HG03565 (cell line): ENCODE measurements around the gene RTBDN.
"Not testable (repeated sequence)": the region's sequence is repeated elsewhere in the genome, so short reads cannot be mapped to it uniquely, and the experiment has no call there.

ENCODE experiments used
- ATAC-seq: cut with Tn5 transposase; IDR thresholded peaks from one replicate; pipeline ENCODE4 v1.9.1; 2021; ENCODE audit warnings: mild to moderate bottlenecking, moderate library complexity; ENCODE audit not compliant: unreplicated experiment

Gene RTBDN

DNA sequence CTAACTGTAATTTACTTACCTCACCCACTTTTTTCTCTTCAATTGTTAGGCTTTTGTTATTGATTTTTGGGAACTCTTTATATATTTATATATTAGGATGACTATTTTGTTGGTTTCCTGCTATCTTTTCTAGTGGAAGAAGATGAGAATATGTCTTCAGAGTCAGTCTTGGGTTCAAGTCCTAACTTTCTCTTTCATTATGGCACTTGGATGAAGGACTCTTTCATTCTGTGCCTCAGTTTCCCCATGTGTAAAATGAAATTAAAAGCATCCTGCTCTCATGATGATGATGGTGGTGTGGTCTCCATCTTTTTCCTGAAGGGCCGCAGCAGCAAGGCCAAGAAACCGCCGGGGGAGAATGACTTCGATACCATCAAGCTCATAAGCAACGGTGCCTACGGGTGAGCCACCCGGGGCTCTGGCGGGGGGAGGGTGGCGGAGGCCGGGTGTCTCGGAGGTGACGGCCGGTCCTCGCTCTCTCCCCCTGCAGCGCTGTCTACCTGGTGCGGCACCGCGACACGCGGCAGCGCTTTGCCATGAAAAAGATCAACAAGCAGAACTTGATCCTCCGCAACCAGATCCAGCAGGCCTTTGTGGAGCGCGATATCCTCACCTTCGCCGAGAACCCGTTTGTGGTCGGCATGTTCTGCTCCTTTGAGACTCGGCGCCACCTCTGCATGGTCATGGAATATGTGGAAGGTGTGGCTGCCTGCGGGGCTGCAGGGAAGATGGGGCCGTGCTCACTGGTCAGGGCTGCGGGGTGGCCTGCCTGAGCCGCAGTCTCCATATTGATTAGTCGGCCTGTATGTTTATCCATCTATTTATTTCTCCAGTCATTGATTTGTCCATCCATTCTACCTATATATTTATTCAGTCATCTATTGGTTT is 23.9 kb upstream of the RTBDN start:
- no peak for ATAC-seq

- ATAC-seq = no peak
These were observed 22.3 kb upstream of the RTBDN start for GRCh38 chr19:12856653-12857052.

DNA sequence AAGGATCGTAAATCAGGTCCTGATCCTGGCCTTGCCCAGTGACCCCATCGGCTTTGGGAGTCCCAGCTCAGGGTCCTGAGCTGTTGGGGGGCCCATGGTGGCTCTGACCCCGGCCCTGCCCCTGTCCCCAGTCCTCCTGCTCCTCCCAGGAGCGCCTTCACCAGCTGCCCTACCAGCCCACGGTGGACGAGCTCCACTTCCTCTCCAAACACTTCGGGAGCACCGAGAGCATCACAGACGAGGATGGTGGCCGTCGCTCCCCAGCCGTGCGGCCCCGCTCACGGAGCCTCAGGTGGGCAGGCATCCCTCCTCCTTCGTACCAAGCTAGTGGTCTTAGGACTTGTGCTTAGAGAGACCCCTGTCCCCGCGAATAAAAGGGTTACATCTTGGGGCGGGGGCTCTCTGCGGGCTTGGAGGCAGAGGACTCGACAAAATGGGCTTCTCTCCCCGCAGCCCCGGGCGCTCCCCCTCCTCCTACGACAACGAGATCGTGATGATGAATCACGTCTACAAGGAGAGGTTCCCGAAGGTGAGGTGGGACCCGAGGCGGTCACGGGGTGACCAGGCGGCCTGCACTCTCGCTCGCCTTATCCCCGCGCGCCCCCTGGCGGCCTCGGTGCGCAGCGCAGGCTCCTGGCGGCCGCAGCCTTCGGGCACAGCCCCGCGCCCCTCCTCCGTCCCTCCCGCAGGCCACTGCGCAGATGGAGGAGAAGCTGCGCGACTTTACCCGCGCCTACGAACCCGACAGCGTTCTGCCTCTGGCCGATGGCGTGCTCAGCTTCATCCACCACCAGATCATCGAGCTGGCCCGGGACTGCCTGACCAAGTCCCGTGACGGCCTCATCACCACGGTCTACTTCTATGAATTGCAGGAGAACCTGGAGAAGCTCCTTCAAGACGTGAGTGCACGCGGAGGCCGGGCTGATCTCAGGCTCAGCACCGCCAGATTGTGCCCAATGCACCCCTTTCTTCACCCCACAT is 13.1 kb upstream of the RTBDN start:
- peak; percentile 65 for ATAC-seq

DNA sequence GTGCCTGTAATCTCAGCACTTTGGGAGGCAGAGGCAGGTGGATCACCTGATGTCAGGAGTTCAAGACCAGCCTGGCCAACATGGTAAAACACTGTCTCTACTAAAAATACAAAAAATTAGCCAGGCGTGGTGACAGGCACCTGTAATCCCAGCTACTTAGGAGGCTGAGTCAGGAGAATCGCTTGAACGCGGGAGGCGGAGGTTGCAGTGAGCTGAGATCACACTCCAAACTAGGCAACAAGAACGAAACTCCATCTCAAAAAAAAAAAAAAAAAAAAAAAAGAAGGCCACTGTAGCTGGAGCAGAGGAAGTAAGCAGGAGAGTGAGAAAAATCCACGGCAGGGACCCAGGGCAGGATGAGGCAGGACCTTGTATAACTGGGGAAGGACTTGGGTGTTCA is 12.2 kb upstream of the RTBDN start:
- not testable (repeated sequence) for ATAC-seq

- ATAC-seq = no peak
These were observed 9.8 kb upstream of the RTBDN start for GRCh38 chr19:12843999-12844732.

DNA sequence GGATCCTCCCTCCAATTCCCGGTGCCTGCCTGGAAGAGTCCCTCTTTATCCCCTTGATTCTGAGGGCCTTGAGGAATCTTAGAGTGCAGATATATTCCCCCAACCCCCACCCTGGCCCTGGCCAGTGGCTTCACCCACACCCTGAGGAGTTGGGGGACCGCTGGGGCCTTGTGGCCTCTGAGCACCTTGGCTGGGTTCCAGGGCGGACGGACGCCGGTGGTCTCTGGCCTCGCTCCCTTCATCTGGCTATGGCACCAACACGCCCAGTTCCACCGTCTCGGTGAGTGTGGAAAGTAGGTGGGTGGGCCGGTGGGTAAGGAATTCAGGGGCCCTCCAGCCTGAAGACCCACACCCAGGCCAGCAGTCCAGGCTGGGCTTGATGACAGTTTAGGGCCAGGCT is 8.9 kb upstream of the RTBDN start:
- no peak for ATAC-seq

DNA sequence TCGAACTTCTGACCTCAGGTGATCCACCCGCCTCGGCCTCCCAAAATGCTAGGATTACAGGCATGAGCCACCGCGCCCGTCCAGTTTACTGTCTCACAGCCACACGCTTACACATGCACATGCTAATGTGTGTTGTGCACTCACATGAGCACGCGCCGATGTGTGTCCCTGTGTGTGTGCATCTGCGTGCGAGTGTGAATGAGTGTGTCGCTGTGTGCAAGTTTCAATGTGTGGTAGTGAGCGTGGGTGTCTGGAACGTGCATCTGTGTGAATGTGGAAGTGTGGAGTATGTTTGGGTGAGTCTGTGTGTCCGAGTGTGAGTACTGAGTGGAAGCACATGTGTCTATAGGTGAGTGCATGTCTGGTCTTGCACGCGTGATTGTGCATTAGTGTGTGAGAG is 8.1 kb upstream of the RTBDN start:
- ATAC-seq = no peak

DNA sequence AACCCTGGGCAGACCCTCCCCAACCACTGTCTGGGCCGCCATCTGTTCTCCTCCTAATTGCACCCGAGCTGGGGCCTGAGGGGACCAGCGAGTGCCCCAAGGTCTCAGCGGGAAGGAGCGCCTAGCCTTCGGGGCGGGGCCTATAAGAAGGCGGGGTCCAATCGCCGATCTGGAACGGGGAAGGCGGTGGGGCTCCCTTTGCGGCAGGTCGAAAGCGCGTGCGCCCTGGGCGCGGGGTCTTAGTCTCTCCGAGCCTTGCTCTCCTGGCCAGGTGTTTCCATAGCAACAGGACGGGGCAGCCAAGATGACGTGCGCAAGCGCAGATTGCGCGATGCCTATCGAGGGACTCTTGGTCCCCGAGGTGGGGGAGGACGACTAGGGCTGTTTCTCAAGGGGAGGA is 6.7 kb upstream of the RTBDN start:
- ATAC-seq = no peak

GRCh38 chr19:12840091-12841079 is 6.0 kb upstream of the RTBDN start:
- no peak for ATAC-seq

DNA sequence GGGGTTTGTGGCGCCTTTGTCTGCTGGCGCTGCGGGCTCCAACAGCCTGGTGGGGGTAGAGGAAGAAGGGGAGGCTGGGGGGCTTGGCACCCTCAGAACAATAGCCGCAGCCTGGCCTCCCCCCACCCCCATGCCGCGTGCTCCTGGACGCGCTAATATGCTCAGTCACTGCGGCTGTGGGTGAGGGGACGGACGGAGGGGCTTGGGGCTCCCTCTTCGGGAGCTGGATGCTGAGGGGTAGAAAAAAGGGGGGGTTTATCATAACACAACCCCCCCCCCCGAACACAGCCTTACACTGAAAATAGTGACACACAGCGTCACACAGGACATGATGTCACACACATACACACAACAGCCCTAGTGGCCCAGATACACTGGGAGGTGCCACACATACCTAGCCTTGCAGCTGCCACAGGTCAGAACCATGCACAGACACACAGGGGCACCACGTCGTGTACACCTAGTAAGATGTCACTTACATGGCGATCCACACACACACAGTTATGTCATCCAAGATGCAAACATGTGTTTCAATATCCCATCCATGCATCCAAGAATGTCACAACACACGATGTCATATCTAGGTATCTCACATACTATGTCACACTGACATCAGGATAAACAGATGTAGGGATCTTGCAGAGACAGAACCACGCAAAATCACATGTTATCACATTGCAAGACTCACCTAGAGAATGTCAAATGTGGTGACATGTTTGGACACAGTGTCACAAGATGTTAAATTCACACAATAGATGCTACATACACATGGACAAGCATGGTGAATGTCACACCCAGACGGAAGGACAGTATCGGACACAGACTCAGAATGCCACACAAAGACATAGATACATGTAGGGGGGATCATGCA is 4.7 kb upstream of the RTBDN start:
- ATAC-seq = no peak

- no peak for ATAC-seq
These were observed 4.0 kb upstream of the RTBDN start, which contains the start of gene MAST1 for GRCh38 chr19:12838182-12838885. Gene MAST1 (plus strand): TSS chr19:12838515. CDS start chr19:12838573, 58 bp downstream.

DNA sequence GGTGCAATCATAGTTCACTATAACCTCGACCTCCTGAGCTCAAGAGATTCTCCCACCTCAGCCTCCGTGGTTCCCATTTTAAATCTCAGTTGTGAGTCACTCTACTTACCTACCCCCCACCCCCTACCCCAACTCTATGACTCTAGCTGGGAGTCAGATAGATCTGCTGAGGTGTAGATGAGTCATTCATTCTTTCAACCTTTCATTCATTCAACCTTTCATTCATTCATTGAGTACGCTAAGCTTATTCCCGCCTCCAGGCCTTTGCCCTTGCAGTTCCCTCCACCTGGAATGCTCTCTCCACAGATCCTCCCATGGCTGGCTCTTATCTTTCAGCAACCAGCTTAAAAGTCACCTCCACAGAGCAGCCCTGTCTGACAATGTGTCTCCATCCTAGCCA is 2.8 kb upstream of the RTBDN start:
- no peak for ATAC-seq

GRCh38 chr19:12836529-12836863 is 2.1 kb upstream of the RTBDN start:
- ATAC-seq = no peak

GRCh38 chr19:12834976-12835757 is 788 bp upstream of the RTBDN start:
- no peak for ATAC-seq

- ATAC-seq = no peak
These were observed 427 bp downstream of the RTBDN start for GRCh38 chr19:12833738-12834565.

DNA sequence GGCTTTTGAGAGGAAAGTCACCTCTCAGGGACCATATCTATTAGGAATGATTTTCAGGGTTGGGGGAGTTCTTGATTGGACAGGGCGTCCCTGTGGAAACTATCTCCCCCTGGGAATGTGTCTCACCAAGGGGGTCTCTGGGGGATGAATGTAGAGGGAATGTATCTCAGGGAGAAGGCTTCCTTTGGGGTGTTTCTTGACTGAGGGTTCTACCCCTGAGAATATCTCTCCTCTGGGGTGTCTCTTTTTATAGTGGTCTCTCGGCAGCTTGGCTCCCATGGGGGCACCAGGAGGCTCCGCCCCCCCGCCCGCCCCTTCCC is 1.0 kb downstream of the RTBDN start:
- no peak for ATAC-seq

DNA sequence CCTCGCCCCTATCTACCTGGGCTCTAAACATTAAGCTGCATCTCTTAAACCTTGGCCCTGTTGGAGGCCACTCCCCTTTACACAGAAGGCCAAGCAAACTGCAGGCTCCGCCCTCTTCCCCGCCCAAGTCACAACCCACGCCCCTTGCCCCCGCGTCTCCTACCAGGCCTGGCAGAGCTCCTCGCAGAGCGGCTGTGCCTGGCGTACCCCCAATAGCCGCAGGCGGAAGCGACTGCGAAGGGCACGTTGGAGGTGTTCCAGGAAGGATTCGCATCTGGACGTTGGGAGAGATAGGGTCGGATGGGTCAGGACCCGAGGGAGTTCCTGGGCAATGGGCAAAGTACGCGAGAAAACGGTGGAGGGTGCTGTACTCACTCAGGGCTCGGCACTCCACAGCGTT is 5.9 kb downstream of the RTBDN start:
- no peak for ATAC-seq
